ENCODE measurements around the gene NR2F2.

DNA sequence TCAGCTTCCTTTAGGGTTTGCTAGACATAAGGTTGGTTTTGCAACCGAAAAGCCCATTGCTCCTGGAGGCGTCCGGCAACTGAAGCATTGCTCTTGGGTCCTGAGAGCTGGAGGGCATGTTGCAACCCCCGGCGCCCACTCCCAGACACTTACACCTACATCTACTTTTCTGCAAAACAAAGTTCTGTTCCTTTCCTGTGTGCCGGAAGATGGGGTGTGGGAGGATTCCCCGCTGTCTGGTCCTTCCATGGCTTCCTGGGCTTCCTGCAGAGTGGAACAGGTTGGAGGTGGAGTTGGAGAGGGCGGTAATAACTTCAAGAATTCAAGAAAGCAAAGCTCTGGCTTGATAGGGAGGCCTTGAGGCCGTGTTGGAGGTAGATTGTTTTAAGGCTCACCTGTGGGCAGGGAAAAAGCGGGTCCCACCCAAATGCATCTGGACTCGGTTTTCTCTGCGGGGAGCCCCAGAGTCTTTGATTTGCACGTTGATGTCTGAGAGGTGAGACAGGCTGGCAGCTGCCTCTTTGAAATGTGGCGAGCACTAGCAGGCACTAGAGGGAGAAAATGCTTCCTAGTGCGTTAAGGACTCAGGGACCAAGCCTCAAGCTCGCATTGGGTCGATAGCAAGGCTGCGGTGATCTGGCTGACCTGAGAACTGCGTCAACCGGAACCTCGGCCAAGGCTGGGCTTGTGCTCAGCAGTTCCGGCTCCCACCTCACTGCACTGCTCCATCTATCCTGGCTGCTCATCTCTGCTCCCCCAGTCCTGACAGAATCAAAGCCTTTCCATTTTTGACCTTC lies 39.5 kb downstream of the NR2F2 start:
- TF ChIP-seq, protein P1, sequence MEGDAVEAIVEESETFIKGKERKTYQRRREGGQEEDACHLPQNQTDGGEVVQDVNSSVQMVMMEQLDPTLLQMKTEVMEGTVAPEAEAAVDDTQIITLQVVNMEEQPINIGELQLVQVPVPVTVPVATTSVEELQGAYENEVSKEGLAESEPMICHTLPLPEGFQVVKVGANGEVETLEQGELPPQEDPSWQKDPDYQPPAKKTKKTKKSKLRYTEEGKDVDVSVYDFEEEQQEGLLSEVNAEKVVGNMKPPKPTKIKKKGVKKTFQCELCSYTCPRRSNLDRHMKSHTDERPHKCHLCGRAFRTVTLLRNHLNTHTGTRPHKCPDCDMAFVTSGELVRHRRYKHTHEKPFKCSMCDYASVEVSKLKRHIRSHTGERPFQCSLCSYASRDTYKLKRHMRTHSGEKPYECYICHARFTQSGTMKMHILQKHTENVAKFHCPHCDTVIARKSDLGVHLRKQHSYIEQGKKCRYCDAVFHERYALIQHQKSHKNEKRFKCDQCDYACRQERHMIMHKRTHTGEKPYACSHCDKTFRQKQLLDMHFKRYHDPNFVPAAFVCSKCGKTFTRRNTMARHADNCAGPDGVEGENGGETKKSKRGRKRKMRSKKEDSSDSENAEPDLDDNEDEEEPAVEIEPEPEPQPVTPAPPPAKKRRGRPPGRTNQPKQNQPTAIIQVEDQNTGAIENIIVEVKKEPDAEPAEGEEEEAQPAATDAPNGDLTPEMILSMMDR (IDR thresholded peaks at IDR 0.05), result no peak
- no peak for TF ChIP-seq POLR2AphosphoS5 (IDR thresholded peaks at IDR 0.05; ENCODE audit: insufficient read depth in 1 of 2, low read depth in 1 of 2)

All from vagina (tissue), 2 donors.